NCI-H446 (cell line): ENCODE results near the gene ATP2B3.

Source experiments
- DNase-seq, 2 experiments: peaks; one replicate each; lab custom pipeline; 2025; lab: John Stamatoyannopoulos, UW

The ATP2B3 gene

GRCh38 chrX:153488231-153488914 is 29.1 kb upstream of the ATP2B3 start:
- DNase-seq, result no peak

- no peak for DNase-seq
These were observed 27.1 kb upstream of the ATP2B3 start for GRCh38 chrX:153490217-153490930.

- DNase-seq, result no peak
These were observed 26.0 kb upstream of the ATP2B3 start for GRCh38 chrX:153491351-153491914.

- no peak for DNase-seq
These were observed 25.5 kb upstream of the ATP2B3 start for GRCh38 chrX:153491918-153492317.

GRCh38 chrX:153492543-153492942 is 24.9 kb upstream of the ATP2B3 start:
- no peak for DNase-seq

- no peak for DNase-seq
These were observed 24.4 kb upstream of the ATP2B3 start for GRCh38 chrX:153493085-153493484.

- DNase-seq, result no peak
These were observed 23.4 kb upstream of the ATP2B3 start for GRCh38 chrX:153494061-153494460.

- DNase-seq, result no peak
These were observed 22.7 kb upstream of the ATP2B3 start, which contains the start of gene BGN for GRCh38 chrX:153494541-153495361. Gene BGN, plus strand, starts transcription at chrX:153494980. Its CDS starts 9,652 bp downstream, at chrX:153504632.

- no peak for DNase-seq
These were observed 22.1 kb upstream of the ATP2B3 start for GRCh38 chrX:153495362-153495751.

GRCh38 chrX:153495903-153496589 is 21.4 kb upstream of the ATP2B3 start:
- no peak for DNase-seq

GRCh38 chrX:153496590-153496959 is 20.9 kb upstream of the ATP2B3 start:
- DNase-seq, result no peak

- no peak for DNase-seq
These were observed 19.0 kb upstream of the ATP2B3 start for GRCh38 chrX:153498453-153498852.

GRCh38 chrX:153499341-153499740 is 18.1 kb upstream of the ATP2B3 start:
- DNase-seq, result peak; percentile 4 to 37

- peak; percentile 28 to 77 for DNase-seq
These were observed 17.6 kb upstream of the ATP2B3 start for GRCh38 chrX:153499876-153500275.

GRCh38 chrX:153500676-153501280 is 16.7 kb upstream of the ATP2B3 start:
- DNase-seq, result no peak

- peak in 1 of 2 experiments; percentile 65 for DNase-seq
These were observed 15.9 kb upstream of the ATP2B3 start for GRCh38 chrX:153501530-153501929.

- DNase-seq, result peak in 1 of 2 experiments; percentile 32
These were observed 15.3 kb upstream of the ATP2B3 start for GRCh38 chrX:153502131-153502530.

GRCh38 chrX:153502796-153503195 is 14.6 kb upstream of the ATP2B3 start:
- no peak for DNase-seq

- no peak for DNase-seq
These were observed 12.9 kb upstream of the ATP2B3 start for GRCh38 chrX:153504445-153505016.

GRCh38 chrX:153505361-153505760 is 12.1 kb upstream of the ATP2B3 start:
- DNase-seq, result no peak
